GM10266 (cell line): ENCODE data around the gene NUB1.

Experiments used
- DNase-seq: peaks from one replicate; pipeline ENCODE4 v3.0.0; 2012; ENCODE audit errors: extremely low spot score
- TF ChIP-seq, protein P1 (sequence below): IDR thresholded peaks from 2 replicates; pipeline ENCODE4 v1.5.1; 2012; ENCODE audit warnings: mild to moderate bottlenecking, low read depth; ENCODE audit not compliant: control insufficient read depth, insufficient read depth; ENCODE audit errors: missing control alignments

The NUB1 gene

DNA sequence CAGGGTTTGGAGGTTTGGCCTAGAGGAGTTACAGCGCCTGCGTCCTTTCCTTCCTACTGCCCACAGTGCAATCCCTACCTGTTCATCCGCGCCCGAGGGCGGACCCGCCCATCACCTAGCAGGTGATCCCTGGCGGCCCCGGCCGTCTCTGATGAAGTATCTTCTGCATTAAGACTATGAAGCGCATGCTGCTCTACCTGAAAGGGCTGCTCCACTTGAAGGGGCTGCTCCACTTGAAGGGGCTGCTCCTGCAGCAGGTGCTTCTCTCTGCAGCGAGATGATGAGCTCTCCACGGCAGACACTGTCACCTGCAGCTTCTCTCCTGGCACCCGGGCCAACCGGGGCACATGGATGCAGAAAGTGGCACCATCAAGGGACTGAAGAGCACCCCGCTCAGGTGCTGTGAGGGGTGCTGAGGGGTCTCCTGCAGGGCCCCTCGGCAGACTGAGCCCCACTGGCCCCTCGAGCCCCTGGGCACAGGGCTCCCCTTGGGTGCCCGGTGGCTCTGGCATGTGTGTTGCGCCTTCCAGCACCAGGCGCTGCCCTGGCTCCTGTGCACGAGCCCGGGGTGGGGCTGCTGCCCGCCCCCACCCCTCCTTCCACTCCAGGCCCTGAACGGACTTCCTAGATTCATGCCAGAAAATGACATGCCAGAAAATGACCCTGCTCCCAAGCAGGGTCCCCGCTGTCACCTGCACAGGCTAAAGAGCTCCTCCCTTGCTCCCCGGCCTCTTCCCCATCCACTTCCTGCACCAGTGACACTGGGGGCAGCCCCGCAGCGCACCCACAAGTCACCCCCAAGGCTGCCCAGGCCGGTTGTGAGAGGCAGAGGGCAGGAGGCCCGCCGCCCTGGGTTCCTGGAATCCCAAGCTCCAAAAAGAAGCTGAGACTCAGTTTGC lies 38.8 kb downstream of the NUB1 start:
- TF ChIP-seq, protein P1, sequence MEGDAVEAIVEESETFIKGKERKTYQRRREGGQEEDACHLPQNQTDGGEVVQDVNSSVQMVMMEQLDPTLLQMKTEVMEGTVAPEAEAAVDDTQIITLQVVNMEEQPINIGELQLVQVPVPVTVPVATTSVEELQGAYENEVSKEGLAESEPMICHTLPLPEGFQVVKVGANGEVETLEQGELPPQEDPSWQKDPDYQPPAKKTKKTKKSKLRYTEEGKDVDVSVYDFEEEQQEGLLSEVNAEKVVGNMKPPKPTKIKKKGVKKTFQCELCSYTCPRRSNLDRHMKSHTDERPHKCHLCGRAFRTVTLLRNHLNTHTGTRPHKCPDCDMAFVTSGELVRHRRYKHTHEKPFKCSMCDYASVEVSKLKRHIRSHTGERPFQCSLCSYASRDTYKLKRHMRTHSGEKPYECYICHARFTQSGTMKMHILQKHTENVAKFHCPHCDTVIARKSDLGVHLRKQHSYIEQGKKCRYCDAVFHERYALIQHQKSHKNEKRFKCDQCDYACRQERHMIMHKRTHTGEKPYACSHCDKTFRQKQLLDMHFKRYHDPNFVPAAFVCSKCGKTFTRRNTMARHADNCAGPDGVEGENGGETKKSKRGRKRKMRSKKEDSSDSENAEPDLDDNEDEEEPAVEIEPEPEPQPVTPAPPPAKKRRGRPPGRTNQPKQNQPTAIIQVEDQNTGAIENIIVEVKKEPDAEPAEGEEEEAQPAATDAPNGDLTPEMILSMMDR = no peak
- no peak for DNase-seq

DNA sequence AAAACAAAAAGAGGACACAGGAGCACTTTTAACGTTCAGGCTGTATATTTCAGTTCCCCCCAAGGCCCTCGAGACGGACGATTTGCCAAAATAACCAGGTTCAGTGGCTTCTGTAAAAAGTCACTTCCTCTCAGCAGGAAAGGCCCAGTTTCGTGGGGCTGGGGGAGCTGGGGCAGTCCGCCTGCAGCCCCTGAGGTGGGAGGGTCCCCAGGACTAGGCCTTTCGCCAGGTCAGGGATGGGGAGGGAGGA lies 39.4 kb downstream of the NUB1 start:
- TF ChIP-seq, protein P1 = no peak
- DNase-seq = peak; percentile 72

DNA sequence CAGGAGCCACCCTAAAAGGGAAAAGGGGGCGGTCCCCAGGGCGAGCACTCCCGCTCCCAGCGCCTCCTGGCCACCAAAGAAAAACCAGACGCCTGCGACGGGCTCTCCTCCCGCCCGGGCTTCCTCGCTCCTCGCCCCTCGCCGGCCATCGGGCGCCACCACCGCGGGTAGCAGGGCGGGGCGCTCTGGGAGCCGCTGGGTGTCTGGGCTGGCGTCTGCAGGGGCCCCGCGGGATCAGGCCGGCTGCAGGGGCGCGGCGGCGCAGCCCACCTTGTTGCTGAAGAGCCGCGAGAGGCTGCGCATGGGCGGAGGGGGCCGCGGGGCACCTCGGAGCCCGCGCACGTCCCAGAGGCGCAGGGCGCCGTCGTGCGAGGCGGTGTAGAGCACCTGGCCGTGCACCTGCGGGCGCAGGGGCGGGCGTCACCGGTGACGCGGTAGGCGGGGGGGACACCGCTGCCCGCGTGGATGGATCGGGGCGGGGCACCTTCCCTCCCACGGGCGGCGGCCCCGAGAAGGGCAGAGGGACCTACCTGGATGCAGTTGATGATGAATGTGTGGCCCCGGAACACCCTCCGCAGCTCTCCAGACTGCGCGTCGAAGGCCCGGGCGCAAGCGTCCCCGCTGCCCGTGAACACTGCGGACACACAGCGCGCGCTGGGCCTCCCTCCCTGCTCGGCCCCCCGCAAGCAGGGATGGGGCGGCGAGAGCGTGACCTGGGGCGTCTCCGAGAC lies 39.9 kb downstream of the NUB1 start:
- TF ChIP-seq, protein P1 = no peak
- DNase-seq = peak; percentile 72

DNA sequence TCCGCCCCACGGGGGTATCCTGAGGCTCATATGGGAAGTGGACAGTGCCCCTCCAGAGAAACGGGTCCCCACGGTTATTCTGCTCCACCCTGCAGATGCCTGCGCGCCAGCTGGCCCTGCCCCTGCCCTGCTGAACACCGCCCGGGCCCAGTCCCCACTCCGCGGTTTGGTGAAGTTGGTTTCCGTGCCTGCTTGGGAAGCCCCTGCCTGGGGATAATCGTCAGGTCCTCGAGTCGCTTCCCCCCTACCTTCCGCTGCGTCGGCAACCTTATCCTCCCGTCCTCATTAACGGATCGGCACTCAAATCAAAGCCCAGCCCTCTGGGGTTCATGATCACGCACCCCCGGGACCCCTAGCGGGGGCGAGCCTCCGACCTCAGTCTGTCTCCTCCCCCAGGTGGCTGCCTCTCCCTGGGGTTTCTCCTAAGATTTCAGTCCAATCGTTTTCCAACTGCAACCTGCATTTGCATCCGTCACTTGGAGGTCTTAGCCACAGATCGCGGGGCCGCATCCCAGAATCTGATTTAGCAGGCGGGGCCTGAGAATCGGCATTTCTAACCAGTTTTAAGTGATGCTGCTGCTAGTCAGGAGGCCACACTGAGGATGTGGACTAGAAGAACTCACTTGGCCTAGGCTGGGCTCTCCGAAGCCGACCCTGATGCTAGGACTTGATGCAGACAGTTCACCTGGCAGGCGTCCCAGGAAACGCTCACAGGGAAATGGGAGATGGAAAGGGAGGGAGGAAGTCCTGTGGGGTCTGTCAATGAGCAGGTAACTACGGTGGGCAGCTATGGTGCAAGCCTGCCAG lies 40.7 kb downstream of the NUB1 start:
- TF ChIP-seq, protein P1 = no peak
- no peak for DNase-seq

DNA sequence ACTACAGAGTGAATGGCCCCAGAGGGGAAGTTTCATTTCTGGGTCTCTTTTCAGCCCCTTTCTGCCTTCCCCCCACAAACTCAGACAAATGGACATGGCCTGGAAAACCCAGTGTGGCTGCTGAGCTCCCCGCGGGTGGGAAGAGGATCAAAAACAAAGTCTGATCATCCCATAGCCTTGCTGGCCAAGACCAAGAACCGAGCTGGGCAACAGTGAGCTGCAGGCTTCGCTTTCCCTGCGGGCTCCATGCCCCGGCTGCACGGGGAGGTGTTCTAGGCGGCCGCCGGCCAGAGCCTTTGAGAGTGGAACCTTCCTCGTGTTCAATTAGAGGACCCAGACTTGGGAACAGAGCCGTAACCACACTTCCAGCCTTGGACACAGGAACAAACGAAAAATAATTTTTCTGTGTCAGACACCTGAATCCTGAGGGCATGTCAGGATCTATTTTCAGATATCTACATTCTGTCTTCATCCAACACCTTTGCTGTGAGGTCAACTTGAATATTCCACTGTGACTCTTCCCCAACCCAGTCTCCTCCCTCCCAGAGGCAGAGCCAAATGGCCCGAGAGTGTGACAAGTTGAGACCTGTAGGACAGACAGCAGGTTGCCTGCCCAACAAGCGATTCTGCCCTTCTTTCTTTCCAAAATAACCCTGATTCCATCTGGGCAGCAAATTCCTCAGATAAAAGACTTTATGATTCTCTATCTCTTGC lies 42.2 kb downstream of the NUB1 start:
- DNase-seq = no peak
- TF ChIP-seq, protein P1 = no peak

DNA sequence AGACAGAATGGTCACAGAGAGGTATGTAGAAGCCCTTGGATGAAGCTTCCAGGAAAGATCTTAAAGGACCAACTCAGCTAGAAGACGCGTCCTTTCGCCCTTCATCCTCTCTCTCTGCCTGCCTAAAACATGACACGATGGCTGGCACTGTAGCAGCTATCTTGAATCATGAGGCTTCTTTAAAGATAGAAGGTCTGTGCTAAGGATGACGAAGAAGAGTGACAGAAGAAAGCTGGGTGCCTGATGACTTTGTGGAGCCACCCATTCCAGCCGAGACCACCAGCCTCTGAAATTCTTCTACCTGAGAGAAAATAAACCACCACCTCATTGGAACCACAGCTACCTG lies 42.7 kb downstream of the NUB1 start:
- TF ChIP-seq, protein P1 = no peak
- DNase-seq = no peak
